ENCODE results near the gene PLA2G1B.

Gene PLA2G1B

DNA sequence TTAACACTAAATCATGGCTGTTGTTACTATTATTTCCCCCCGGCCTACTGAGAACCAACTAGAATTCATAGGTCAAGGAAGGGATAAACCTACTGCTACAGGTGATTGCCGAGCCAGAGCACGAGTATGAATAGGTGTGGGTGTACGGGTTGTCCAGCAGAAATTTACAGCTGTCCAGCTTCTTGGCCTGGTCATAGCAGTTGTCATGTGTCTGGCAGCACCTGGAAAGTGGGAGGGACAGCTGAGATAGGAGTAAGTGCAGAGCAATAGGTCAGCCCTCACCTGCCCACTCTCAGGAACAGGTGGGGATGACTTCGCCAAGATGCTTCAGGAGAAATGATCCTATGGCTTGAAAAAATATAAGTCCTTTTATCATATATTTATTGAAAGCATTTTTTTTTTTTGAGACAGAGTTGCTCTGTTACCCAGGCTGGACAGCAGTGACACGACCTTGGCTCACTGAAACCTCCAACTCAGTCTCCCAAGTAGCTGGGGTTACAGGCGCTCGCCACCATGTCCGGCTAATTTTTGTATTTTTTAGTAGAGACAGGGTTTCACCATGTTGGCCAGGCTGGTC lies 2.6 kb downstream of the PLA2G1B start:
- DNase-seq (ENCODE audit: low read depth), result no peak

DNA sequence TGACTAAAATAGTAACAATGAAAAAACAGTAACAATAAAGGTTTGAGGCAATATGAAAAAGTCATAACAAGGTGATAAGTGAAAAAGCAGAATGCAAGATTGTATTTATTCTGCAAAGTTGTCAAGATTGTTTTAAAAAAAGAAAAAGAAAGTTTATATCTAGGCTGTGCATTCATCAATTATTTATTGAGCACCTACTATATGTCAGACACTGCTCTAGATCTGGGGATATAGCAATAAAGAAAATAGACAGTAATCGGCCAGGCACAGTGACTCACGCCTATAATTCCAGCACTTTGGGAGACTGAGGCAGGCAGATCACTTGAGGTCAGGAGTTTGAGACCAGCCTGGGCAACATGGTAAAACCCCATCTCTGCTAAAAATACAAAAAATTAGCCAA lies 3.8 kb downstream of the PLA2G1B start:
- DNase-seq (ENCODE audit: low read depth), result no peak

DNA sequence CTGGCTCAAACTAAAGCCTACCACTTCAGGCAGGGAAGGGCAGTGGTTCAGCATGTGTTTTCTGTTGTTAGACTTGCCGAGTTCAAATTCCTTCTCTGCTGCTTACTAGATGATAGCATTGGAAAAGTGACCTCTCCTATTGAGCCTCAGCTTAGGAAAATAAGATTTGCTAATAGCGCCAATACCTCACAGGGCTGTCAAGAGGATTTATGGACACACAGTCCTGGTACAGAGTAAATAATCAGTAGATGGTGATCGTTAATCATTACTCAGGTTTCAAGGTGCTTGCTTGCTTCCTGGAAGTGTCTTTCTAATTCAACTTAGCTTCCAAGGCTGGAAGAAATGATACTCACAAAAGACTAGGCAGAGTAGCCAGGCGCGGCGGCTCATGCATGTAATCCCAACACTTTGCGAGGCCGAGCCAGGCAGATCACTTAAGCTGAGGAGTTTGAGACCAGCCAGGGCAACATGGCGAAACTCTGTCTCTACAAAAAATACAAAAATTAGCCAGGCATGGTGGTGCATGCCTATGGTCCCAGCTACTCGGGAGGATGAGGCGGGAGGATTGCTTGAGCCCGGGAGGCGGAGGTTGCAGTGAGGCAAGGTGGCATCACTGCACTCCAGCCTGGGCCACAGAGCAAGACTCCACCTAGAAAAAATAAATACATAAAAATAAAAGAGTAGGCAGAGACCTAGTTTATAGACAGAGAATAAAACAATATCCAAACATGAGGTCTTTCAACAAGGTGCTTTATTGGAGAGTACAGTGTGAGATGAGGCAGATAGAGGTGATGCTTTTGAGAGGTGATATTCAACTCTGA lies 6.0 kb downstream of the PLA2G1B start:
- DNase-seq (ENCODE audit: low read depth), result no peak

DNA sequence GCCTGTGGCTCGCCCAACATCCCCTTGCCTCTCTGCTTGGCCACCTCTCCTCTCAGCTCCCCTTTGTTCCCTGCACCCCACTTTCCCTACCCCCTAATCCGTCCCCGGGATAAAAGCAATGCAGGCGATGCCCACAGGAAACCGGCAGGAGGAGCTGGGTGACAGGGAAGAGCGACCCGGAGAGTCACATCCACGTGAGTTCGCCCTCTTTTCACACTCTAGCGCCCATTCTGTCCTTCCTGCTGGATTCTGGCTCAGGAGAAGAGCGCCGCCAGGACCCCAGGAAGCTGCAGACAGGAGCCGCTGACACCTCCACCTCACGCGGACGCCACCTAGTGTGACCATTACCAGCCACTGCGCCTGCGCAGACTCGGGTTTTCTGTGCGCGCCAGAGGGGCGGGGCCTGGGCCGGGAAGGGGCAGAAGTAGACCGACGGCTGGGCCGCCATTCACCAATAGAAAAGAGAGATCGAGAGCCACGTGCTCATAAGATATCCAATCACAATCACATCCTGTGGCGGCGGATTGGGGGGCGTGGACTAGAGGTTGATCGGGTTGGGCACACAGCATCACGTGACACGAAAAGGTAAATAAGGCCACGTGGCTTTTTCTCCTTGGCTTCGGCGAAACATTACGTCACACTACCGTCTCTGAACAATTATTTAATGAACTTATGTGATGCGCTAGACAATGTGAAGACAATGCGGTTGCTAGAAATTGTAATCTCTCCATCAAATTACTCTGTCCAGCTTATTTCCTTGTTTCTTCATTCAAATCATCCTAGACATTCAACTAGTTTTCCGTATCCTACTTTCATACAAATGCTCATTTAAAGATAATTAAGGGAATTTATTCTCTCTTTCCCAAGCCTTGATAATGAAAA lies 10.1 kb downstream of the PLA2G1B start:
- peak; percentile 97 for DNase-seq (ENCODE audit: low read depth)

DNA sequence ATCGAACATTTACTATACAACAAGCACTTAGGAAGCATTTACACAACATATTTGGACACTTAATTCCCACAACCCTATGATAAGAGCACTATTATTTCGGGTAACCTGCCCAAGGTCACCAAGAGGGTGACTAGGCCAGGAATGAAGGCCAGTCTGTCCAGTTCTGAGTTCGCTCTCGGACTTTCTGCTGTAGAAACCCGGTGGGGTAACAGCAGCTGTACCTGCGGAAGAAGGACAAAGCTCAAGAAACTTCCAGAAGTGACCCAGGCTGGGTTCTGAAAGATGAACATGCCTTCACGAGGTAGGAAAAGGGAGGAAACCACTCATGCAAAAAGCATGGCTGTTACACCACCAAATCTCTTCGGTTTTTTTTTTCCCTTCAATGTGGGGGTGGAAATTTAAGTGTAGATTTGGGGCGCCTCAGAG lies 10.8 kb downstream of the PLA2G1B start:
- DNase-seq (ENCODE audit: low read depth), result no peak

DNA sequence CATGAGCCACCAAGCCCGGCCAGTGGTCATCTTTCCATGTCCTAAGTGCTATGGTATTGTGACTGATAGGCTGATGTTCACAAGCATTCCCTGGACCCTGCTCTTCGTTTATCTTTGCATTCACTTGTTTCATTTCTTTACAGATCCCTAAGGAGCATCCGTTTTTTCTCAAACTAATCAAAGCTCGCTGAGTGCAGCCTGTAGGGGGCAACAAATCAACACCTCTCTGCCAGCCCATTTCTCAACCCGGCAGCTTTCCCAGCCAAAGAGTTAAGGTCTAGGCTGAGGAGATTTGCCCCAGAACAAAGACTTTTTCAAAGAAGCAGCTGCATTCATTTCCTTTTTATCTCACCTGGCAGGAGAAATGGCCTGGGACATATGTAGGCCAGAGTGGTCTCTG lies 13.4 kb downstream of the PLA2G1B start:
- no peak for DNase-seq (ENCODE audit: low read depth)

DNA sequence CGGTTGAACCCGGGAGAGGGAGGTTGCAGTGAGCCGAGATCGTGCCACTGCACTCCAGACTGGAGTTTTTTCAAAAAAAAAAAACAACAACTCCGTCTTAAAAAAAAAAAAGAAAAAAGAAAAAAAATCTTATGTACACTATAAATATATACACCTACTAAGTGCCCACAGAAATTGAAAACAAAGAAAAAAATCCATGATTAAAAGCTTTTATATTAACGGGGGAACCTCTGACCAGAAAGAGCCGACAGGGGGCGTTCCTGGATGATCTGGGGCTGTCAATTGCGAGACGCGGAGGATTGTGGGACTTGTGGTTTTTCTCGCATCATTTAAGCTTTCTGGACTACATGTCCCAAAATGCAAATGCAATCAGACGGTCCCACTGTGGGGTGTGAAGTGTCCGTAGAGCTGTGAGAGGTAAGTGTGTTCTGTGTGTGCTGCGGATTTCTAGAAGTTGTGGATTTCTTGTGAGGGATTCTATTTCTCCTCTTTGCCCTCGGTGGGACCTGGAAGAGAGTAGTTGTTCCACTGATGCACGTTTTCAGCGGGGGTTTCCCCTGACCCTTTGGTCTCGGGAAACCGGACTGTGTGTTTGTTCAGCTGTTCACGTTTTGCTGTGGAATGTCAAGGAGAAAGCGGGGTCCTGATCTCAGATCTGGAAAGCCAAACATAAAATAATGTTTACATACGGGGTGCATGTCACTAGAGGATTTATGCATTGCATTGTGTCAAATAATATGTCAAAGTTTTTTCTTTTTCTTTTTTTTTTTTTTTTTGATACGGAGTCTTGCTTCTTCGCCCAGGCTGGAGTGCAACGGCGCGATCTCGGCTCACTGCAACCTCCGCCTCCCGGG lies 25.4 kb downstream of the PLA2G1B start, which contains the start of gene SIRT4:
Gene SIRT4, plus strand, starts transcription at position 360 of the 854 bp plus-strand sequence. CDS start 1,241 bp downstream, outside the sequence.
- DNase-seq (ENCODE audit: low read depth), result peak; percentile 86

DNA sequence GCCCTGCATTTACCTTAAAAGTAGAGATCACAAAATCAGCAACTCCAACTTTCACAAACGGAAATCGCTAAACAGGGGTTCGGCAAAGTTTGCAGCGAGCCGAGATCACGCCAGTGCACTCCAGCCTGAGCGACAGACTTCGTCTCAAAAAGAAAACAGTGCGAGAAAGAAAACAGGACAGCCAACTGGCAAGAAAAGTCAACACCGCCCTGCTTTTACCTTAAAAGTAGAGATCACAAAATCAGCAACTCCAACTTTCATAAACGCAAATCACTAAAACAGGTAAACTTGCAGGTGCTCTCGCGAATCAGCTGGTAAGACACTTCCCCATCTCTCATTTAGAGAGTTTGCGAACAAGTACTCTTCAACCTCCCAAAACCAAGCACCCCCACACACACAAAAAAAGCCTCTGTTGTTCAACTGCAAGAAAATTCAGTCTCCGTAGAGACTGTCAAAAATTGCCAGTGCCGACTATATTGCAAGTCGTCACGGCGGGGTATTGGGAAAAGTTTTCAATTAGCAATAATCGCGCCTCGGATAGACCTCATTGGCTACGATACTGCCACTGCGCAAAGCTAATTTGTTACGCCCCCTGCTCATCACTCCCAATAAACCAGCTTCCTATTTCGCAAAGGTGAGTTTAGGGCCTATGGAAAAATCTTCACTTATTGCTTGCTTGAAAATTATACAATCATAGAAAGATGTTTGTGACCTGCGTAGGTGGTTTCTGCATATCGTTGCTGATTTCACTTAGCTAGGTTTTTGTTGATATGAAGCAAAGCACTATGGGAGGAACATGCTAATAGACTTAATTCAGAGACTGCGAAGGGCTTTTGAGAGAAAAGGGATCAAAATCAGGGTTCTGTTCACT lies 34.7 kb downstream of the PLA2G1B start, which contains the start of gene RNU4-1:
Gene RNU4-1, minus strand, starts transcription at position 577 of the 871 bp plus-strand sequence.
- peak; percentile 81 for DNase-seq (ENCODE audit: low read depth)

DNA sequence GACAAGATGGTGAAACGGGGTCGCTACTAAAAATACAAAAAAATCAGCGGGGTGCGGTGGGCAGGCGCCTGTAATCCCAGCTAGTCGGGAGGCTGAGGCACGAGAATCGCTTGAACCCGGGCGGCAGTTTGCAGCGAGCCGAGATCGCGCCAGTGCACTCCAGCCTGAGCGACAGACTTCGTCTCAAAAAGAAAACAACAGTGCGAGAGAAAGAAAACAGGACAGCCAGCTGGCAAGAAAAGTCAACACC lies 35.2 kb downstream of the PLA2G1B start:
- DNase-seq (ENCODE audit: low read depth), result no peak

DNA sequence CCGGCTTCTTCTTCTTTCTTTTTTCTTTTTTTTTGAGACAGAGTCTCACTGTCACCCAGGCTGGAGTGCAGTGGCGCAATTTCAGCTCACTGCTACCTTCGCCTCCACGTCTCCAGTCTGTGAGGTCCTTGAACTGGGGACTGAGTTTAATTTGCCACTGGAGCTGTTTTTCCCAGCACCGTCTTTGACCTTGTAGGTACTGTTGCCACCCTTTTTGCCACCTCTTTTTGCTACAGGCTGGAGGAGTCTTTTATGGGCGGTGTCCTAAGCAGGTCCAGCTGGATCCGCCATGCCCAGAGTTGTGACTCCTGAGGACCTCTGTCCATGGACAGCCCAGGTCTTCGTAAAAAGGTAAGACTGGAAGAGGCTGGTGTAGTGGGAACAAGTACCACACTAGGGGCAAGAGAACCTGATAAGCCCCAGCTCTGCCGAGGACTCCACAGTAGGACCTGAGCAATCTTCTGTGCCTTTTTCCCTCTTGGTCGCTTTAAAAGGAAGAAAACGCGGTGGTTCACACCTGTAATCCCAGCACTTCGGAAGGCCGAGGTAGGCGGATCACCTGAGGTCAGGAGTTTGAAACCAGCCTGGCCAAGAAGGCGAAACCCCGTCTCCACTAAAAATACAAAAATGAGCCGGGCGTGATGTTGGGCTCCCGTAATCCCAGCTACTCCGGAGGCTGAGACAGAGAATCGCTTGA lies 36.8 kb downstream of the PLA2G1B start:
- peak; percentile 2 for DNase-seq (ENCODE audit: low read depth)

DNA sequence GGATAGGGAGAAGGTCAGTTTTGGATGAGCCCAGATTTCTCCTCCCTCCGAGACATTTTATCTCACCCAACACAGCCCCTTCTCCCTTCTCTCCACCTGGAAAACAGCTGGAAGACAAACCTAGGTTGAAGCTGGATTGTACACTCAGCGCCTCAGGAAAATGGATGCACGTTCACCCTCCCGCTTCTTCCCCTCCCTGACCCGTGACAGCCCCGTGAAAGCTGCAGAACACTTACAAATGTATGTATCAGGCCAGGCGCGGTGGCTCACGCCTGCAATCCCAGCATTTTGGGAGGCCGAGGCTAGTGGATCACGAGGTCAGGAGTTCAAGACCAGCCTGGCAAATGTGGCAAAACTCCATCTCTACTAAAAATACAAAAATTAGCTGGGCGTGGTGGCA lies 40.1 kb downstream of the PLA2G1B start:
- DNase-seq (ENCODE audit: low read depth), result no peak

DNA sequence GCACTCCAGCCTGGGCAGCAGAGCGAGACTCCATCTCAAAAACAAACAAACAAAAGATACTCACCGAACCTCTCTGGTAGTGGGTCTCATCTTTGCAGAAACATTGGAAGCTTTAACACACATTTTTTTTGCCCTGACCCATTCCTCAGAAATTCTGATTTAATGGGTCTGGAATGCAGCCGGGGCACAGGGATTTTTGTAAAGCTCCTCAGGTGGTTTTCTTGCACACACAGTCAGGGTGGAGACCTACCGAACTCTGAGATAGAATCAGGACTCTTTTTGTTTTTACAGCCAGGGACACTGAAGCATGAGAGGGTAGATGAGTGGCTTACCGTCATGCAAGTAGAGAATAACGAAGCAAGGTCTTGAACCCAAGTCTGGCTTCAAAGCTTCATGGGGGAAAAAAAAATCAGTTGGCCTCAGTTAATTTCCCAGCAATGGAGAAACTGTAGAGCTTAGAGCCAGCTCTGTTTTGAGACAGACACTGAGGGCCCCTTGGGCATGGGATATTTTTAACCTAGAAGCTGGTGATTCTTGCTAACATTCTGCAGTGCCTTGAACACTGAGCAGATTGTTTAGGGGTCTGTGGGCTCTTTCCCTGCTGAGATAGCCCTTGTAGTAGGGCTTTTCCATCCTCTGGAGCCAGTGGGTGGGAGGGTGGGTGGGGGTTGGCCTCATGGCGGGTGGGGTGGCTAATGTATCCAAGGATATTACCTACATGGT lies 40.6 kb downstream of the PLA2G1B start:
- no peak for DNase-seq (ENCODE audit: low read depth)

DNA sequence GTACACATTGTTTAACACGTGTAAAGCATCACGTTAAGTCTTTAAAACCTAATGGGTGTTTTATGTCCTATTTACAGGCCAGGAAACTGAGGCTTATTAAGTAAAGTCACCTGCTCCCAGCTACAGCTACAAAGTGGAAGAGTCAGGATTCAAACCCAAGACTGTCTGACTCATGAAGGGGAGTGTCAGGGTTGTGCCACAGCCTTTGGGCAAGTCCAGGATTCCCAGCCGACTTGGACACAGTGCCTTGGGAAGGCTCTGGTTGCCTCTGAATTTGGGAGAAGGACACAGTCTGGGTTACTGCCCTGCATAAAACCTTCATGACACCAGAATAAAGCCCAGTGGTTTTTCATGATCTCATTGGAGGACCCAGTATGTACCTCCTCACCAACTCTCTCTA lies 43.2 kb downstream of the PLA2G1B start:
- DNase-seq (ENCODE audit: low read depth), result no peak

DNA sequence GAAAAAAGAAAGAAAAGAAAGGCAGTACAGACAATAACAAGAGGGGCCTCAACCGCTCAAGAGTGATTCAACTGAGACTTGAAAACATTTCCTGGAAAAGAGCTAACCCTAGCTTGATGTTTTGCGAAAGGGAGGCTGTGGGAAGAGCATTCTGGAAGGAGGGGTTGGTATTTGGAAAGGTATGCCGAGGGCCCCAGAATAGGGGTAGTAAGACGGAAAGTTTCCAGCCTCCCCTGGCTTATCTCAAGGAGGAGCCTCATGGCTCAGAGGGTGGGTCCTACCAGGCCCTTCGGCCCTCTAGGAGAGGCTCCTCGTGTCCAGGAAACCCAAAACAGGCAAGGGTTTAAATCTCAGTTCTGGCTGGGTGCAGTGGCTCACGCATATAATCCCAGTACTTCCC lies 44.3 kb downstream of the PLA2G1B start:
- DNase-seq (ENCODE audit: low read depth), result no peak

DNA sequence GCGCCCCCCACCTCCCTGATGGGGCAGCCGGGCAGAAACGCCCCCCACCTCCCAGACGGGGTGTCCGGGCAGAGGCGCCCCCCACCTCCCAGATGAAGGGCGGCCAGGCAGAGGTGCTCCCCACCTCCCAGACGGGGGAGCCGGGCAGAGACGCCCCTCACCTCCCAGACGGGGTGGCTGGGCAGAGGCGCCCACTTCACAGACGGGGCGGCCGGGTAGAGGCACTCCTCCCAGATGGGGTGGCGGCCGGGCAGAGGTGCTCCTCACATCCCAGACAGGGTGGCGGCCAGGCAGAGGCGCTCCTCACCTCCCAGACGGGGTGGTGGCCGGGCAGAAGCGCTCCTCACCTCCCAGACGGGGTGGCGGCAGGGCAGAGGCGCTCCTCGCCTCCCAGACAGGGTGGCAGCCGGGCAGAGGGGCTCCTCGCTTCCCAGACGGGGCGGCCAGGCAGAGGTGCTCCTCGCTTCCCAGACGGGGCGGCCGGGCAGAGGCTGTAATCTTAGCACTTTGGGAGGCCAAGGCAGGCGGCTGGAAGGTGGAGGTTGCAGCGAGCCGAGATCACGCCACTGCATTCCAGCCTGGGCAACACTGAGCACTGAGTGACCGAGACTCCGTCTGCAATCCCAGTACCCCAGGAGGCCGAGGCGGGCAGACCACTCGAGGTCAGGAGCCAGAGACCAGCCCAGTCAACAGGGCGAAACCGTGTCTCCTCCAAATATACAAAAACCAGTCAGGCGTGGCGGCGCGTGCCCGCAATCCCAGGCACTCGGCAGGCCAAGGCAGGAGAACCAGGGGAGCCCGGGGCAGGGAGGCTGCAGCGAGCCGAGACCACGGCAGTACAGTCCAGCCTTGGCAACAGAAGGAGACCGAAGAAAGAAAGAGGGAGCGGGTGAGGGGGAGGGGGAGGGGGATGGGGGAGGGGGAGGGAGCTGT lies 49.2 kb downstream of the PLA2G1B start:
- no peak for DNase-seq (ENCODE audit: low read depth)

DNA sequence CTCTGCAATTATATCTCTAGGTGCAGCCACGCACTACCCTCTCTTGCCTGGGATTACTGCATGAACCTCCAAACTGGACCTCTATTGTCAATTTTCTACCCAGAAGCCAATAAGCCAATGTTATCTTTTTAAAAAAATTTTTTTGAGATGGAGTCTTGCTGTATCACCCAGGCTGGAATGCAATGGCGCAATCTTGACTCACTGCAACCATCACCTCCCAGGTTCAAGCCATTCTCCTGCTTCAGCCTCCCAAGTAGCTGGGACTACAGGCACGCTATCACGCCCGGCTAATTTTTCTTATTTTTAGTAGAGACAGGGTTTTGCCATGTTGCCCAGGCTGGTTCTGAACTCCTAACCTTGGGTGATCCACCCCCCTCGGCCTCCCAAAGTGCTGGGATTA lies 50.8 kb downstream of the PLA2G1B start:
- DNase-seq (ENCODE audit: low read depth), result no peak
